ENCODE data around the gene ZNF407.
"Not testable (repeated sequence)": the region's sequence is repeated elsewhere in the genome, so short reads cannot be mapped to it uniquely, and the experiment has no call there.

ZNF407 gene

DNA sequence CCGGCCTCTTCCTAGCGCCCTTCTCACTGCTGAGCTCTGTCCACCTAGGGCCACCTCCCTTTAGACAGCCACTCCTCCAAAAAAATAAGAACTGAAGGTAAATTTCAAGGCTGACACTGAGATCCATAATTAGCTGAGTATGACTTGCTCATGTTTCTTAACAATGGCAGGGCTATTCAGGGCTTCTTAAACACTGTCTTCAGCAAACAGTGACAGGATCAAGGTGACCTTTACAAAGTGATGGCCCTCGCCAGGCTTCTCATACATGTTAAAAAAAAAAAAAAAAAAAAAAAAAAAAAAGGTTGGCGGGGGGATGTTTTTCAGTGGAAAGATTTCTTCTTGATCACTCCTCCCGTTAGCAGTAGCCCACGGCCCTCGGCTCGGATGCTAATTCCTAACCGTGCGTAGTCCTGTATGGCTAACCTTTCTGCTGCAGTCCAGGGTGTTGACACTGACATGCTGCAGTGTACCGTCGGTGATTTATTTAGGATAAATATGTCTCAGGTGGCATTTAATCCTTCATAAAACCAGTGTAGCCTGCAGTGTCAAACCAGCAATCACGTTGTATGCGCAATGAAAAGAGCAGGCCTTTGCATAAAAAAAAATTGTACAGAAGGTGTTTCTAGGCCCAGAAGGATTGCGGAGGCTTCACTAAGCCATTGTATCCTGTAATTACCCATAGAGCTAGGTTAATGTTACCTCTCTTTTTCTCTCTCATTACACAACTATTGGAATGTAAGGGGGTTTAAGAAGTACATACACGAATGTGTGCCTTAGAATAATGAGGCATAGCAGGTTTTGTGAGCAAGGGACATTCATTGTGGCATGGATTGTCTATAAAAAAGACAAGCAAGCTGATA is 468.6 kb downstream of the ZNF407 start:
- DNase-seq (ENCODE audit: low read depth in 4 of 4, low spot score in 1 of 4) = no peak

DNA sequence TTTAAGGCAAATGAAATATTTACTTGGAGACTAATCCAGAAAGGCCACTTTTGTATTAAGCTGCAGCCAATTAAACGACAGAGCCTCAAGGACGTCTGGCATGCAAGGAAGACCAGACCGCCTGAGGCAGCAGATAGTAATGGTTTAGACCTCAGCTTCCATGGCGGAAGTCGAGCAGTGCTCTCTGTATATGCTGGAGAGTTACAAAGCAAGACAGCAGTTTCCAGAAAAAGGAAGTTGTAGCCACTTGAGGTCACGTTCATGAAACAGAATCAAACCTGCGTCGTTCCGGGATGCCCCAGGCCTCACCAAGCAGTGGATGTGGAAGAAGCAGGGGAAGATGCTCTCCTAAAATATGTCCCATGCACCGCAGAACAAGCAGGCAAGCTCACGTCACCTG is 469.3 kb downstream of the ZNF407 start:
- no peak for DNase-seq (ENCODE audit: low read depth in 4 of 4, low spot score in 1 of 4)

DNA sequence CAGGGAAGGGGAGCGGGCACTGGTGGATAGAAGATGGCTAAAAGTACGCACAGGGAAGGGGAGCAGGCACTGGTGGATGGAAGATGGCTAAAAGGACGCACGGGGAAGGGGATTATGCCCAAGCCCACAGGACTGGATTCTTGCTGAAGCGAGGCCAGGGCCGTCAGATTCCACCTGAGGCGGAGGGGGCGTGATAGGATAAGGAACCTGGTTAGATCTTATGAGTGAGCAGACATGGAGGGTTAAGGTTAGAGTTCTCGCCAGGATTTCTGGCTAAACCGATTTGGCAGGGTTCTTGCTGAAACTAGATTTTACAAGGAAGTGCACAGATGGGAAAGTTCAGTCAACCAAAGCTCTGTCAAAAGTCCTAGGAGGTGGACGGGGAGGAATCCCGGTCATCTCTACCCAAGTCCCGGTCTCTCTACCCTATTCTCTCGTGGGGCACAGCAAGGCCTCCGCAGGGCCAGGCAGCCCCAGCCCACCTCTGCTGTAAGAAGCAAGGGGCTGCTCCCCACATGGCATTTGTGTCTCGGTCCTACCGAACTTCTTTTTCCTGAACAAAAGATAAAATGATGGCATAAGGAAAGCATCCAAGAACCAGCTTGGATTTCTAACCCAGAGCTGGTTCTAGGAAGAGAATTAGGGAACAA is 470.5 kb downstream of the ZNF407 start:
- no peak for DNase-seq (ENCODE audit: low read depth in 4 of 4, low spot score in 1 of 4)

DNA sequence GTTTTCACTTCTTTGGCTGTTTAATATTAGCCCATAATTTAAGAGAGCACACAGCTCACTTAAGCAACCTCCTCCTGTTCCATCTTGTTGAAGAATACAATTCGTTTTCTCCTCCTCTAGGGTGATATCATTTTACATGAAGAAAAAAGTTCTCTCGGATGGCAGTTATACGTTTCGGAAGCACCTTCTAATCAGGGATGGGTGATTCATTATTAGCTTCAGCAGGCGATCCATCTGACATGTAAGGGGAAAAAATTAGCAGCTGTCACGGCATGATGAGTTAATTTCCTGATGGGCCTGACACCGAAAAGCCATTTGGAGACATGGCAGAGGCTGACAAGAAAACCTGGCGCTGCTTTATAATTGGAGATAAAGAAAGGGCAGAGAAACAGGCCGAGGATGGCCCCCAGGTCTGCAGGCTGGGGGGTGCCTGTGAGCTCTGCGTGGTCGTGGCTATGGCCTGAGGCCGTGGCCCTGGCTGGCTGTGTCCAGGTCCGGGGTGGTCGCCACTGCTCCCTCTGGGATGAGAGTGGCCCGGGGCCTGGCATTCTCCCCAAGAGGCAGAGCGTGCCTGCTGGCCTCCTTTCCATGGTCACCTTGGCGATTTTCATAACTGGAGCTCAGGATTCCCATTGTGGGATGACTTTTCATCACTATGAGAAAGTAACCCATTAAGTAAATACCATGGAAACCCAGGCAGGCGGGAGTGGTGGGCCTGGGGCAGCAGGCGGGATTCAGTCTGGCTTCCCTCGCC is 471.2 kb downstream of the ZNF407 start:
- no peak for DNase-seq (ENCODE audit: low read depth in 4 of 4, low spot score in 1 of 4)

DNA sequence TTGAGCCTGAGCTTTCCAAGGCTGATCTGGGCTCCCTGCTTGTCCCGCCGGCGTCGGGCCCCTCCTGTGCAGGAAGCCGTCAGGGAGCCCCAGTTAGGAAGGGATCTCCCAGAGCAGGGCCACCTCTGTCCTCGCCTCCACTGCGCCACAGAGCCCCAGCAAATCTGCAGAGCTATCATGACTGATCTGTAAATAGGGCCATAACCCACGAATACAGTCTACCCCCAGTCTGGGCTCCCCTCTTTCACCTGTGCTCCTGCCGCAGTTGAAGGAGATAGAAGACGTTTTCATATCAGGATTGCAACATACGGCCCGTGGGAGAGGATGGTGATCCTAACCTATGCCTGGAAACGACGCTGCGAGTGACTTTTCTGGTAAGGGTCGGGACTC is 472.6 kb downstream of the ZNF407 start:
- DNase-seq (ENCODE audit: low read depth in 4 of 4, low spot score in 1 of 4) = no peak

DNA sequence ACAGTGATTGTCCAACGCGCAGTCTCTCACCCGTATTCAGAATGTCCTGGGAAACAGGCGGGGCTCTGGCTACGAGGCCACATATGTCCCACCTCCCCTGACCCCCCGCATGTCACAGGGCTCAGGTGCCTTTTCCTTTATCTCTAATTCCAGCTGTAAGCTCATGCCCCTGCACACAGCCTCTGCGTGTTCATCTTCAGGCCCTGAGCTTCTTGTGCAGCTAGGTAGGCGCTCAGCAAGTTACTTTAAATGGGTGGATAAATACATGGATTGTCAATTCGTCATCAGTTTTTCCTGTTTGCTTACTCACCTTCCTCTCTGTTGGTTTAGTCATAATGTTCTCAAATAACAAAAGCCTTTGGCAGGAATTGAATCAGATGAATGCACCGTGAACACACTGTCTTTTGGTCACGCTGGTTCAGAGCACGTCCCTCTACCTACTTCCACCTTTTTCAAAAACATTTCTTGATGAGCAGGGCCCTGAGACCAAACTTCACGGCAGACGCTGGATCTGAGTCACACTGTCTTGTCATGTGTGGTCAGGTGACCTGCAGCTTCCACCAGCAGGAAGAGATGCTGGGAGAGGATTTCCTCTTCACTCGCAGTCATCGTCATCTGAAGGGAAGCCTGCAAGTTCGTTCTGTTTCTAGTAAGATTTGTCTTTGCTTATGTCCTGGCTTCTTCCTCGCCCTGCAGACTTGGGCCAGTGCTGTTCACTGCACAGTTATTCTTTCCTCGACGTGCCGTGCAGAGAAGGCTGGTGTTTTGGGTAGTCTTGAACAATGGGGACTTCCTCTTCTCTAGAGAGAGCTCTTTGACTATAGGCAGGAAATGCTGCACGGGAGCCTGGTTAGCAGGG is 473.2 kb downstream of the ZNF407 start:
- peak; percentile 15 to 44 (median 29) for DNase-seq (ENCODE audit: low read depth in 4 of 4, low spot score in 1 of 4)

DNA sequence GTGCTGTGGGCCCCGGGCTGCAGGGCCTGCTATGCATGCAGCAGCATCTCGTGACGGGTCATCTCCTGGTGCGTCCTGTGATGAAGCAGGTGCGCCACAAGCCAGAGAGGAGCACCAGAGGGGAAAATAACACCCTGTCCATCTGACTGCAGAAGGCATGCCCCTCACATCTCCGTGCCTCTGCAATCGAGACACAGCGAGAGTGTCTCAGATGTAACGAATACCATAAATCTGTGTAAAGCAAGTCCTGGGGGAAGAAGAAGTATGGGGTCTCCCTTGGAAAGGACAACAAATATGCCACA is 473.8 kb downstream of the ZNF407 start:
- DNase-seq (ENCODE audit: low read depth in 4 of 4, low spot score in 1 of 4) = no peak

DNA sequence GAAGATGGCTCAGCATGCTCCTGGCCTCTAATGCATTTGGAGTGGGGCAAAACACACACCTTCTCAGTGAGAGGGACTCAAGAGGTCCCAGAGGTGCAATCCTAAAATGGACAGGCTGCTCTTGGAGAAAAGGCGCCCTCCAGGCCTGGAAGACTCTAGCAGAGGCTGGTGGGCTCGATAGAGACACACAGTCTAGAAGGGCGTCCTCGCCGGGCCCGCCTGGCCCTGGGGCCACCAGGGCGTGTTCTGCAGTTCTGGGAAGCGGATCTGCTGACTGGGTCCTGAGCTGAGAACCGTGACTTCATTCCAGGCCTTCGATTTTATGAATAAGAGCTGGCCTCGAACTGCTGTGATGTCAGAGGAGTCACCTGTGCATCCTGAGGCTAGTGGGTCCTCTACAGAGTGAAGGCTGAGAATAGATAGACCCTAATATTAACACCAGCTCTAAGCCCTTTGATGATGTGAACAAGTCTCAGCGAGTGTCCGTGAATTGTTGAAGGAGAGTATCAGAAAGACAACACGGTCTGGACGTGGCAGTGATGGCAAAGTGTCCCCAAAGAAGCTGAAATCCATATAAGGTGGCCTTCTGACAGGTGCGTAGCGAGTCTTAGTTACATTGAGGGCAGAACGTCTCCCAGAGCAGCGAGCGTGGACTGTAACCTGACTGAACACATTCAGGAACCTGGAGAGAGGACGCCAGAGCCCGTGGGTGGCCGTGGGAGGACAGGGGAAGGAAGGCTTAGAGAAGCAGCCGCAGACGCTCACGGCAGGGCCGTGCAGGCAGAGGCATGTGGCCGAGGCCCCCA is 474.4 kb downstream of the ZNF407 start:
- no peak for DNase-seq (ENCODE audit: low read depth in 4 of 4, low spot score in 1 of 4)

DNA sequence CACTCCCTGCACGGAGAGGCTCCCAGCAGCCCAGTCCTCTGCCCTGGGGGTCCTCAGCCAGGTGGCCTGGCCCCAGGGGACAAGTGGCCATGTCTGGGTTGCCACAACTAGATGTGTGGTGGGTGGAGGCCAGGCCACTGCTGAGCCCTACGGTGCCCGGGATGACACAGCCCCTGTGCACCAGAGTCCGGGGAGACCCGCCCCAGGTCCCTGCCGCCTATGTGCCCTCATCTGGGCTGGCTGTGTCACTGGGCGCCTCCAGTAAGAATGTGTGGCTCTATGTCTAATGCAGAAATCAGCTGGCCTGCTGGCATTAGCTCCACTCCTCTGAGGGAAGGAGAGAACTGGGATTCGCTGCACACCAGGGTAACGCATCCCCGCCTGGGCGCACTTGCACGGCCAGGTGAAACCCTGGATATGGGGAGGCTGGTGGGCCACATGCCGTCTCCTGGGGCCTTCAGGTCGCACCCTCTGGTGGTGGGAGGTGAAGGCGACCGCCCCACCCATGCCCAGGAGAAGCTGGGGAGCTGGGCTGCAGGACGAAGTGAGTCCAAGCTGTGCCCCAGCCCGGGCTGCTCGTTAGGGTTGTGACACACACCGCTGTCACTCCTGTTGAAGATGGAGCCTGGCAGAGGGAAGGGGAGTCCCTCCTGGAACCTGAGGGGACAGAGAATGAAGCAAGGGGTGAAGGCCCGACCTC is 475.2 kb downstream of the ZNF407 start:
- DNase-seq (ENCODE audit: low read depth in 4 of 4, low spot score in 1 of 4) = no peak

DNA sequence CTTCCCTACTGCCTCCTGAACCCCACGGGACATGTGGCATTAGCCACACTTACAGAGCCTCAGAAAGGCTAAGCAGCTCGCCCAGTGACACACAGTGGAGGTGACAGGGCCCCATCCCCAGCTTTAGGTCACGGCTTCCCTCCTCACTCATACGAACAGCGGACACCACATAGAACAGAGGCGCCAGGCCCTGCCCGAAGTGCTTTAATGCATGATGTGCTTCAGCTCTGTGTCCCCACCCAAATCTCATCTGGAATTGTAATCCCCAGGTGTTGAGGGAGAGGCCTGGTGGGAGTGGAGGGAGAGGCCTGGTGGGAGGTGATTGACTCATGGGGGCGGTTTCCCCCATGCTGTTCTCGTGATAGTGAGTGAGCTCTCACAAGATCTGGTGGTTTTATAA is 476.0 kb downstream of the ZNF407 start:
- DNase-seq (ENCODE audit: low read depth in 4 of 4, low spot score in 1 of 4) = no peak

DNA sequence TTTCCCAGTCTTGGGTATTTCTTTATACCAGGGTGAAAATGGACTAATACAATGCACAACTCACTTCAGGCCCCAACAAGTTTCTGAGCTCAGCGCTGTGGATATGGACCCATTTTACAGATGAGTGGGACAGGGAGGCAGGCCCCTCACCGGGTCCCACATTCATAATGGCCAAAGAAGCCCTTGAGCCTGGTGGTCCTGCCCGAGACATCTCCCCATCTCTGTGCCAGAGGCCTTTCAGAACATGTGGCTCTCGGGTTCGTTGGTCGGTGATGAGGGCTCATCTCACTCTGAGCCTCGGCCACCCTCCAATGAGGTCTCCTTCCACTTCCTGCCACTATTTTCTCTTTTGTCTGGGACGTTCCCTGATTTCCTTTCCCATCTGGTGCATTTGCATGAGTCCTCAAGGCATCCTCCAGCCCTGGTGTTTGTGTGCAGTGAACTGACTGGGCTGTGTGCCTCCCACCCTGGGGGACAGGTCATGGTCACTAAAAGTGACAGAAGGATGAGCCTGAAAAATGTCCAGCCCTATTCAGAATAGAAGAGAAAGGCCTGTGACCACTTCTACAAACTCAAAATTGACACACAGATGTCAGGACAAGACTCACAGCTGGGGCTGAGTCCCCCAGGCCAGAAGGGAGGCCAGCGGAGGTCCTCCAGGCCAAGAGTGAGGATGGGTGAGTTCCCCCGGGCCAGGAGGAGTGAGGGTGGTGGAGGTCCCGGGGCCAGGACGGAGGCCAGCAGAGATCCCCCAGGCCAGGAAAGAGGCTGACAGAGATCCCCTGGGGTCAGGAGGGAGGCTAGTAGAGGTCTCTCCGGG is 476.7 kb downstream of the ZNF407 start:
- DNase-seq (ENCODE audit: low read depth in 4 of 4, low spot score in 1 of 4) = no peak

DNA sequence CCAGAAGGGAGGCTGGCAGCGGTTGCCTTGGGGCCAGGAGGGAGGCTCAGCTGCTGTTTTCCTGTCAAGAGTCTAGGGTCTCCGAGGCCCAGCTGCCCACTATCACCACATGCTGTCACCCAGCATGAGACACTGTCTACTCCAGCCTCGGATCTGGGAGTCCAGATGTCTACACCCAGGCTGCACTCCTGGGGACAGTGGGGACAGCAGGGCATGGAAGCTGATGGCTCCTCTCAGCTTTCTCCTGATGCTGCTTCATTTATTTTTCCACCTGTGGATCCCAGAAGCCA is 477.3 kb downstream of the ZNF407 start:
- no peak for DNase-seq (ENCODE audit: low read depth in 4 of 4, low spot score in 1 of 4)

DNA sequence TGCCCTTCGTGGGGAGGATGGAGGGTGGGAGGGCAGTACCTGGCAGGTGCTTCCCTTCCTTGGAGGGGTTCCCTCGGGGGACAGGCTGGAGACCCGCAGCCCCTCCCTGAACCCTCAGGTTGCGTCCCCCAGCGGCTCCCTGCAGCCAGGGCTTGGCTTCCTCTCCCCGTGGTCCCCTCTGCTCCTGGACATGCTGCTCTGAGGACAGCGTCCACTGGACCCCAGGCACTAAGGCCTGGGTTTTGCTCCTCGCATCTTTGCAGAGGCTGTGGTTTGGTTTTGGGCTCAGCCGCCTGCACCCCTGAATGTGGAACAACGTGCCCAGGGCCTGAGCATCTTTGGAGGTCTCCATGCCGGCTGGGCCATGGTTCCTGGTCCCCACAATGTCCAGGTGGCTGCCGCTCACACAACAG is 477.8 kb downstream of the ZNF407 start:
- DNase-seq (ENCODE audit: low read depth in 4 of 4, low spot score in 1 of 4) = no peak

DNA sequence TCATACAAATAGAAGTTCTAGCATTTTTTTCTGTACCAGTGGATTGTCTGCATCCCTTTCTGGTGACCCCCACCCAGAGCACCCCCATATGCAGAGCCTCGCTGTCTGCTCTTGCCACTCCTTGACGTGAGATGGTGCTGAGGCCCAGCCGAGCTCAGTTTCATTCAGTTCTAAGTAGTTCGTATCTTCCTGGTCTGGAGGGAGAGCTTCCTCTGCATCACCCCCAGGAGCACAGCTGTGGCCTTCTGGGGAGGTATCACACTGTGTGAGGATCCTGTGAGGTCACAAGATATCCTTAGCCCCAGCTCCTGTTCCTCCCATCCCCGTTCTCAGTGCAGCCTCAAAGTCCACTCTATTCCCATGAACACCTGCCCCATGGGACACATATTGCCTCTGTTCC is 478.6 kb downstream of the ZNF407 start:
- DNase-seq (ENCODE audit: low read depth in 4 of 4, low spot score in 1 of 4) = no peak

DNA sequence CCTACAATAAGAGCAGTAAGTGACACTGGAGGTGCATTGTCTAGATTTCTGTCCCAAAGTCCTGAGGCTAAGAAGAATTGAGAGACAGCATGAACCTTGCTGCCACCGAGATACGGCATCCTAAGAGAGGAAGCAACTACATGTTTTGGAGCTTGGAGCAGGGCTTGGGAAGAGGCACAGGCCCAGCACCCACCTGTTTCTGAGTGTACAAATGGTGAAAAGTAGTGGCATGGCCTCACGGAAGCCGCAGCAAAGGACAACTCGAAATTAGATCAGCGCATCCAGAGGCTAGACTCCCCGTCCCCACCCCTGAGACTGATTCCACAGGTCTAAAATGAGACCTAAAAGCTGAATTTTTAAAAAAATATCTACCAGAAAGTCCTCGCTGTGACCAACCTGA is 483.8 kb downstream of the ZNF407 start:
- DNase-seq (ENCODE audit: low read depth in 4 of 4, low spot score in 1 of 4) = no peak

DNA sequence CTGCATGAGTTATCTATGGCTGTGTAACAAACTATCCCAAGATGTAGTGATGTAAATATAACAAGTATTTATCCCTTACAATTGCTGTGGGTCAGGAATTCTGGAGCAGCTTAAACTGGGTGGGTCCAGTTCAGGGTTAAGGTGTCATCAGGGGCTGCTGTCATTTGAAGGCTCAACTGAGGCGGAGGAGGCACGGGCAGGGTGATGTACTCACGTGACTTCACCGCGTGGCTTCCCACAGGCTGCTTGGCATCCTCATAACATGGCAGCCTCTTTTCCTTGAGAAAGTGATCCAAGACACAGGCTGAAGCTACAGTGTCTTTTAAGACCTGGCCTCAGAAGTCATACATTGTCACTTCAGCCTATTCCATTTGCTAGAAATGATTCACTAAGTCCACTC is 485.5 kb downstream of the ZNF407 start:
- no peak for DNase-seq (ENCODE audit: low read depth in 4 of 4, low spot score in 1 of 4)

DNA sequence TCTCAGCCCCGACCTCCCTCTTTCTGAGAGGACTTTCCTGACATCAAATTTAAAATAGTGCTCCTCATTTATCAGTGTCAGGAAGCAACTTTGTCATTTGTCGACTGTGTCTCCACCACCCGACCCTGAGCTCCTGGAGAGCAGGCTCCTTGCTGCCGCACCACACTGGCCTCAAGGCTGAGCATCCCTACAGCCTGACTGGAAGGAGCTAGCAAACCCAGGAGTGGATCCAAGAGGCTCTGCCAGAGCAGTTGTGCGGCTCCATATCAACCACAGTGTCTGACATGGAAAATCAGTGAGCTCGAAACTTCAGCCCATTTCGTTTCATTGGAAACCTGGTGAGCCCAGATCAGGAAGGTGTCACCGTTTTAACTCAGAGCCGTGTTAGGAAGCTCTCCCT is 486.1 kb downstream of the ZNF407 start:
- DNase-seq (ENCODE audit: low read depth in 4 of 4, low spot score in 1 of 4) = no peak

DNA sequence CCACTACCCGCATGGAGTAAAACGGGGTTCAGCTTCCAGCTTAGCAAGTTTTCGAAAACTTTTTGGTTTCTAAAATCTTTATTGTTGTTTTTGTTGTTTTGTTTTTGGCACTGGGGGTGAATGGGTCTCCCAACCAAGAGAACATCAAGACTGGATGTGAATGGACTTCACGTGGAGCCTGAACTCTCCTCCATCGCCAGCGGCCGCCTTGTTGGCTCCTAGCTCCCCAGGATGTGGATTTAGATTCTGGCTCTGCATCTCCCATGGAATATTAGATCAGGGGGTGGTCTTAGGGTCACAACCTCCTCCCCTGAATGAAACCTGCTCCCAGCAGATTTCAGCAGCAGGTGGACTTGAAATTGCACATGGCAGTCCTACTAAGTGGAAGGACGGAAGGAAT is 488.0 kb downstream of the ZNF407 start:
- not testable (repeated sequence) for DNase-seq (ENCODE audit: low read depth in 4 of 4, low spot score in 1 of 4)

DNA sequence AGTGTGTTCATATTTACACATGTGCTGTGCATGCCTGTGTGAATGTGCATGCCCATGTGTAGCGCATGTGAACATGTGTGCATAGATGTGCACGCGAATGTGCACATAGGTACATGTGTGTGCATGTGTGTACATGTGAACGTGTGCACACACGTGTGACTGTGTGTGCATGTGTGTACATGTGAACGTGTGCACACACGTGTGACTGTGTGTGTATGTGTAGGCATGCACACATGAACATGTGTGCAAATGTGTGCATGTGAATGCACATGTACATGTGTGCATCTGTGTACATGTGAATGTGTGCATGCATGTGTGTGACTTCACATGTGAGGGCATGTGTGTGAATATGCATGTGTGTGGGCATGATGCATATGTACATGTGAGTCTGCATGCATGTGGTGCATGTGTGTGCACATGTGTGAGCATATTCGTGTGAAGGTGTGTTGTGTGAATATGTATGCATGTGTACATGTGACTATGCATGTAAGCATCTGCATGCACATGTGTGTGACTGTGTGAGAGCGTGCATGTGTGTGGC is 488.9 kb downstream of the ZNF407 start:
- DNase-seq (ENCODE audit: low read depth in 4 of 4, low spot score in 1 of 4) = no peak
